ENCODE measurements around the gene KCNIP4. TPM values are rescaled to one million over a fixed set of nuclear protein-coding genes. Genes with fewer than 3 reads are reported as not detected.

The KCNIP4 gene
- total RNA-seq, 1 donor from 2014 or later: not detected

GRCh38 chr4:20832826-20833225 lies 1115.7 kb downstream of the KCNIP4 start:
- intact Hi-C loops (cut with micrococcal nuclease): no loop called here
- no peak for DNase-seq
- no peaks in the 10 kb centered on the region for H3K36me3 ChIP-seq
- H3K9me3 ChIP-seq (replicated peaks): peaks cover 7% of the 10 kb centered on the region
- H3K4me3 ChIP-seq: no peak overlapping the region
- no peak for TF ChIP-seq CTCF (IDR thresholded peaks at IDR 0.05; ENCODE audit: borderline replicate concordance)
- H3K27me3 ChIP-seq (ENCODE audit: low read depth): no peaks in the 10 kb centered on the region
- no peak overlapping the region for H3K27ac ChIP-seq (replicated peaks)
- no peaks in the 10 kb centered on the region for H3K4me1 ChIP-seq

DNA sequence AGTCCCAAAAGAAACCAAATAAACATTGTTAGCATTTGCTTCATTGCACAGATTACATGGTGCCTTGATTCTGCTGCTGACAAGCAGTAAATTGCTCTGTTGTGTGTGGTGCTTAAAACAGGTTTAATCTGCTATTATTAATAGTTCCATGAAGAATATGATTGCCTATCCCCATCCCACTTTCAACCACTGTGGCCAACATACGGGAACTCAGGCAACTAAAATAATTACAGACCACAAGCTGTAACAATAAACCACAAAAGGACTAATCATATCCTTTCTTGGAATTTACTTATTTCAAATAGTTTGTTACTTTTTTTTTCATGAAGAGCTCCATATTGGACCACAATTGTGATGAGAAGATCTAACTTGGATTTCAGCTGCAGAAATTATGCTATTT lies 1116.8 kb downstream of the KCNIP4 start:
- no peak for TF ChIP-seq CTCF (IDR thresholded peaks at IDR 0.05; ENCODE audit: borderline replicate concordance)

GRCh38 chr4:20829617-20830357 lies 1118.8 kb downstream of the KCNIP4 start:
- no peaks in the 10 kb centered on the region for H3K4me1 ChIP-seq

More for the DNA sequence above, 1116.8 kb downstream of the KCNIP4 start:
- intact Hi-C loops (cut with micrococcal nuclease): no loop called here
- Histone ChIP-seq H3K36me3 (no peaks in the 10 kb centered on the region), H3K9me3 (replicated peaks) (peaks cover 7% of the 10 kb centered on the region), H3K4me1 (no peaks in the 10 kb centered on the region), H3K27ac (replicated peaks) (no peak overlapping the region), H3K27me3 (ENCODE audit: low read depth) (no peaks in the 10 kb centered on the region), H3K4me3 (no peak overlapping the region)
- no peak for DNase-seq

GRCh38 chr4:20825505-20825904 lies 1123.1 kb downstream of the KCNIP4 start:
- H3K4me1 ChIP-seq: no peaks in the 10 kb centered on the region
- TF ChIP-seq CTCF (IDR thresholded peaks at IDR 0.05; ENCODE audit: borderline replicate concordance): no peak
- no peak overlapping the region for H3K27ac ChIP-seq (replicated peaks)
- DNase-seq: no peak
- H3K4me3 ChIP-seq: no peak overlapping the region
- no peaks in the 10 kb centered on the region for H3K36me3 ChIP-seq
- no peaks in the 10 kb centered on the region for H3K27me3 ChIP-seq (ENCODE audit: low read depth)
- intact Hi-C loops (cut with micrococcal nuclease): no loop called here
- H3K9me3 ChIP-seq (replicated peaks): peaks cover 6% of the 10 kb centered on the region

More at GRCh38 chr4:20829617-20830357, 1118.8 kb downstream of the KCNIP4 start:
- DNase-seq: no peak
- Histone ChIP-seq H3K27me3 (ENCODE audit: low read depth) (no peaks in the 10 kb centered on the region), H3K36me3 (no peaks in the 10 kb centered on the region), H3K4me3 (no peak overlapping the region), H3K9me3 (replicated peaks) (peaks cover 4% of the 10 kb centered on the region), H3K27ac (replicated peaks) (no peak overlapping the region)
- TF ChIP-seq CTCF (IDR thresholded peaks at IDR 0.05; ENCODE audit: borderline replicate concordance): no peak
- intact Hi-C loops (cut with micrococcal nuclease): no loop called here

DNA sequence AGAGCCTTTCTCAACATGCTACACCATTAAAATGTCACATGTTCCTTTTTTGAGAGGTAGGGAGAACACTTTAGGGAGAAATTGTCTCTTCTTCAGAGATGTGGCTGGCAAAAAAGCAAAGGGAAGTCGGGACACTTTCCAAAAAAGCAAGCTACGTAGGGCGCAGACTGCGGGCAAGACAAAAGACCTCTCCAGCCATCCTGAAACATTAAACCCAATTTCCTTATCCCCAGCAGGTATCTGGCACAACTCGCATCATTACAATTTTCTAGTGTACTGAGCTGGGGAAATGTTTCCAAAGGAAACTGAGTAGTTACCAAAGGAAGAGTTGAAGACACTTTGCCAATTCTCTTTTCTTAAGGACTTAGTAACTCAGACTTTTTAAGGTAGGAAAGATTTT lies 1132.3 kb downstream of the KCNIP4 start:
- no peak for TF ChIP-seq CTCF (IDR thresholded peaks at IDR 0.05; ENCODE audit: borderline replicate concordance)
- no peak overlapping the region for H3K4me3 ChIP-seq
- DNase-seq: no peak
- intact Hi-C loops (cut with micrococcal nuclease): no loop called here
- H3K4me1 ChIP-seq: no peaks in the 10 kb centered on the region
- H3K27ac ChIP-seq (replicated peaks): no peak overlapping the region
- H3K27me3 ChIP-seq (ENCODE audit: low read depth): no peaks in the 10 kb centered on the region
- H3K36me3 ChIP-seq: no peaks in the 10 kb centered on the region
- H3K9me3 ChIP-seq (replicated peaks): no peaks in the 10 kb centered on the region

Data from left ventricle myocardium inferior (tissue), 1 donor.